ENCODE data around the gene ZNF532.

- TF ChIP-seq GATAD2B (IDR thresholded peaks at IDR 0.05; ENCODE audit: borderline replicate concordance) (no peak), POLR3A (IDR thresholded peaks at IDR 0.05; ENCODE audit: borderline replicate concordance, extremely low read depth, insufficient read depth, insufficient read length) (no peak), MGA (IDR thresholded peaks at IDR 0.05) (no peak), ZC3H8 (IDR thresholded peaks at IDR 0.05) (no peak), ZFP30 (CRISPR knock-in tag; IDR thresholded peaks at IDR 0.05; ENCODE audit: borderline replicate concordance) (no peak), RBFOX2 (IDR thresholded peaks at IDR 0.05; ENCODE audit: low read depth, low read length) (no peak), MYC (IDR thresholded peaks at IDR 0.05; ENCODE audit: low read depth, low read length) (no peak), MYC (CRISPR knock-in tag; IDR thresholded peaks at IDR 0.05; ENCODE audit: borderline replicate concordance, low read depth) (no peak), RNF2 (IDR thresholded peaks at IDR 0.05) (no peak), GATA2 (CRISPR knock-in tag; IDR thresholded peaks at IDR 0.05) (no peak), EZH2 (IDR thresholded peaks at IDR 0.05; ENCODE audit: borderline replicate concordance, low read depth, low read length) (no peak), RAD51 (IDR thresholded peaks at IDR 0.05; ENCODE audit: borderline replicate concordance, low read depth) (no peak), E2F1 (CRISPR knock-in tag; IDR thresholded peaks at IDR 0.05) (no peak), ZNF24 (IDR thresholded peaks at IDR 0.05) (no peak)
Measured at GRCh38 chr18:58856881-58857280, 7.8 kb upstream of the ZNF532 start.
